ENCODE measurements around the gene MRPL48. TPM values are rescaled to one million over a fixed set of nuclear protein-coding genes. Genes with fewer than 3 reads are reported as not detected.
A peak's percentile ranks its signal among the peaks of the same experiment; 100 is the strongest.
"Not testable (repeated sequence)": the region's sequence is repeated elsewhere in the genome, so short reads cannot be mapped to it uniquely, and the experiment has no call there.

Gene MRPL48
- total RNA-seq, 1 experiment from 2014 or later, result 83.4 TPM

- peak; percentile 99 for DNase-seq (ENCODE audit: low spot score)
Observed at GRCh38 chr11:73779084-73779902, 8.4 kb upstream of the MRPL48 start.

DNA sequence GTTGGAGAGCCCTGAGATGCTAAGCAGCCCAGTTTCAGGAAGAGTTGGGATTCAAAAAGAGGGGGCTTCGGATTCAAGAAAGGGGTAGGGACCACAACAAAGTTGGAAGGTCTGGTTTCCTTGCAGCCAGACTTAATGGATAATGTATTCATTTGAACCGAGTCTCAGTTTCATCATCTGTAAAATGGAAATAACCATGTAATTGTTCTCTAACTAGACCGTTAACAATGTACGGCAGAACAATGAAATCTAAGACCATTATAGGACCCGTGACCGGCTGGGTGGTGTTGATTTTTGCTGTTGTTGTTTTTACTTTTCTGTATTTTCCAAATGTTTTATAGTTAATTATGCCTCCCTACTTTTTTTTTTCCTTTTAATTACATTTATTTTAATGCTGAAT, 6.4 kb upstream of the MRPL48 start:
- no peak for DNase-seq (ENCODE audit: low spot score)

GRCh38 chr11:73783483-73784020, 4.1 kb upstream of the MRPL48 start:
- DNase-seq (ENCODE audit: low spot score), result no peak

DNA sequence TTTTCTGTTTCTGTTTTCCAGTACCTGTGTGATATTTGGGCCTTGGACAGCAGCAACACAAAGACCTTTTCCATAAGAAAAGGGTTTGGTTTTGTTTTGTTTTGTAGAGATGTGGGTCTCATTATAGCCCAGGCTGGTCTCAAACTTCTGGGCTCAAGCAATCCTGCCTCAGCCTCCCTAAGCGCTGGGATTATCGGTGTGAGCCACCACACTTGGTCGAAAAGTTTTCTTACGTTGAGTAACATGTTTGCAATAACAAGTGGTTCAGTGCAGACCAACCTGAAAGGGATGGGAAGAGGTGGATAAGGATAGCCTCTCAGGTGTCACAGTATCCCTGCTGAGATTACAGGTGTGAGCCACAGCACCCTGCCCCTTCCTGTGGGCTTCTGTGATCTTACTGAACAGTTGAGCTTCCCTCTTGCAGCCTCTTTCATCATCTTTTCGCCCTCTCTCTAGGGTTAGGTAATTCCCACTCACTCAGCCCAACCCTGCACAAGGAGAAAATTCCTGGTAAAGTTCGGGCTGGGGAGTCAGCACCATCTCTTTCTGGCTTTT, 3.5 kb upstream of the MRPL48 start:
- DNase-seq (ENCODE audit: low spot score), result no peak

DNA sequence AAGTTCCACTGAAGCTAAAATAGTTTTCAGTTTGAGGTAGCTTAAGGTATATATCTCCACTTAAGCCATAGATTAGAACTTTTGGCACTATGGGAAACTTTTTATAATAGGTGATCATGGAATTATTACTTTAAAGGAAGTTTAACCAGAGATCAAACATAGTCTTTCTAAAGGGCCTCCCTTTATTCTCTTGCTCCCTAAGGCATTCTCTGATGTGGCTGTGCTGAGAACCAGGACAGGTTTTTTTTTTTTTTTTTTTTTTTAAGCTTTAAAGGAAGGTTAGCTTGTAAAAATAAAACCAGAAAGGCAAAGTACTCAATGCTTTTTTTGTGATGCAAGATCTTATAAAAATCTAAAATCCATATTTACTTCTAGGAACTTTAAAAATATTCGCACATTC, 2.9 kb upstream of the MRPL48 start:
- DNase-seq (ENCODE audit: low spot score), result no peak

DNA sequence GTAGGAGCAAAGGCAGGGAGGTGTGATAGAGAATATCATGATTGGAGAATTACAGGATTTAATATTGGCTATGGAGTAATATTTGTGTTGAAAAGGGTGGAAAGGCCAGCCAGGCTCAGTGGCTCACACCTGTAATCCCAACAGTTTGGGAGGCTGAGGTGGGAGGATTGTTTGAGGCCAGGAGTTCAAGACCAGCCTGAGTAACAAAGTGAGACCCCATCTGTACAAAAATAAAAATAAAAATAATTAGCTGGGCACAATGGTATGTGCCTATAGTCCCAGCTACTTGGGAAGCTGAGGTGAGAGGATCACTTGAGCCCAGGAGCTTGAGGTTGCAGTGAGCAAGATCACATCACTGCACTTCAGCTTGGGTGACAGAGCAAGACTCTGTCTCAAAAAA, 2.2 kb upstream of the MRPL48 start:
- DNase-seq (ENCODE audit: low spot score), result not testable (repeated sequence)

DNA sequence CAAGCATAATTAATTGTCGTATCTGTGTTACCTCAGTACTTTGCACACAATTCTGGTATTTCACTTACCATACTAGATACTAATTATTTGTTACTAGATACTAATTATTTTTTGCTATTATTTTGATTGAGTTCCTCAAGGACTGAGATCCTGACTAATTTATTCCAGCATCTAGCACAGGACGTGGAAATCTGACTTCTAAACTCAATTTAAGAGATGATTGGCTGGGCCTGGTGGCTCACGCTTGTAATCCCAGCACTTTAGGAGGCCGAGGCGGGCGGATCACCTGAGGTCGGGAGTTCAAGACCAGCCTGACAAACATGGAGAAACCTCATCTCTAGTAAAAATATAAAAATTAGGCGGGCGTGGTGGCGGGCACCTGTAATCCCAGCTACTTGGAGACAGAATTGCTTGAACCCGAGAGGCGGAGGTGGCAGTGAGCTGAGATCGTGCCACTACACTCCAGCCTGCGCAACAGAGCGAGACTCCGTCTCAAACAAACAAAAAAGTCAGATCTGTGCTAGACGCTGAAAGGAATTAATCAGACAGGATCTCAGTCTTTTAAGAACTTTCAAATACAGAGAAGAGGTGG, 527 bp upstream of the MRPL48 start:
- no peak for DNase-seq (ENCODE audit: low spot score)

DNA sequence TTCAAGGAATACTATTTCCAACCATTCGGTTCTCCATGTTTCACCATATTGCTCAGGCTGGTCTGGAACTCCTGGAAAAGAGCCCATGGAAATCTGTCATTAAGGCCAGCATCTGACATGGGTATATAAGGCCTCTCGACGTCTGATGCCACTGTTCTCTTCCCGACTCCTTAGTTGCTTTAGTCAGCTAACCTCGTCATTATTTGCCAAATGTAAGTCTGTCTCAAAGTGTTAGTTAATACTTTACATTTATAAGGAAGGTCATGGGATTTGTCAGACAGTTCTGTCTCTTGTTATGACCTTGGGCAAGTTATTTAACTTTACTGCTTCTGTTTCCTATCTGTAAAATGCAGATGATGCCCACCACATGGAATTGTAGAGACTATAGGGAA, 1.6 kb downstream of the MRPL48 start:
- no peak for DNase-seq (ENCODE audit: low spot score)

GRCh38 chr11:73792584-73792983, 4.9 kb downstream of the MRPL48 start:
- no peak for DNase-seq (ENCODE audit: low spot score)

DNA sequence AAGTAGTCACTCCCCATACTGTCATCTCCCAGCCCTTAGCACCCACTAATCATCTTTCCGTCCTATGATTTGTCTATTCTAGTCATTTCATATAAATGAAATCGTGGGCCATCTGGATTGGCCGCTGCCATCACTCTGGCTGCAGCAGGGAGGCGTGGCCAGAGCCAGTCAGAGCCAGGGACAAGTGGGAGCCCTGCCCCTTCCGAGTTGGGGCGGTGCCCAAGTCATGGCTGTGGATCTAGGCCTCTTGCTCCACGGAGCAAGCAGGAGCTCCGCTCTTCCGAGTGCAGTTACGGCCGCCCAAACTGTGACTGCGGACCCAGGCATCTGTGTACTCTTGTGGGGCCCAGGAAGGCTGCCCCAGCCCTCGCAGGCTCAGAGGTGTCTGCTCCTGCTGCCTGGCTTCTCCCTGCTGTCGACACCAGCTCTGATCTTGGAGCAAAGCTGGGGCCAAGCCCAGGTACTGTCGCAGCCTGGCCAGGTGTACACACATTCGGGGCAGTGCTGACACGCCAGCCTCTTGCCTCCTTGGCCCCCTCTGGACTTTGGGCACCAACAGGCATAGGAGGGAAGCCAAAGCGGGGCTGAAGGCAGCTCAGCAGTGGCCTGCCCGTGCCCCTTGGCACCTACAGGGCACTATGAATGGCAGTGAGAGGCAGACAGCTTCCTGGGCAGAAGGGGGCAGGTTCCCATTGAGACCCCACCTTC, 8.4 kb downstream of the MRPL48 start:
- no peak for DNase-seq (ENCODE audit: low spot score)

DNA sequence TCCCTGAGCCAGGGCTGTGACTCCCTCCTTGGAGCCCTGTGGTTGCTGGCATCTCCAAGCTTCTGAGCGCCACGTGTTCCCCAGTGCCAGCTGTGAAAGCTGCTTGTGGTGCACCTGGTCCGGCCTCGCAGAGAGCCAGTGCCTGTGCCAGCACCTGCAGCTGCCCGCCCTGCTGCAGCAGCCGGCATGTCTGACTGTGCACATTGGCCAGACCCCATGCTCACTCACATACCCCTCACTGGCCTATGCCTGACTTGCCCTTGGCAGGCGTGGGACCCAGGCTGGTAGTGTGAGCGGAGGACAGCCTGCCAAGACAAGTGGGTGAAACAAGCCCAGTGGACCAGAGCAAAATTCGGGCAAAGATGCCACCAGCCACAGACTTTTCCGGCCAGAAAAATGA, 9.8 kb downstream of the MRPL48 start:
- no peak for DNase-seq (ENCODE audit: low spot score)

DNA sequence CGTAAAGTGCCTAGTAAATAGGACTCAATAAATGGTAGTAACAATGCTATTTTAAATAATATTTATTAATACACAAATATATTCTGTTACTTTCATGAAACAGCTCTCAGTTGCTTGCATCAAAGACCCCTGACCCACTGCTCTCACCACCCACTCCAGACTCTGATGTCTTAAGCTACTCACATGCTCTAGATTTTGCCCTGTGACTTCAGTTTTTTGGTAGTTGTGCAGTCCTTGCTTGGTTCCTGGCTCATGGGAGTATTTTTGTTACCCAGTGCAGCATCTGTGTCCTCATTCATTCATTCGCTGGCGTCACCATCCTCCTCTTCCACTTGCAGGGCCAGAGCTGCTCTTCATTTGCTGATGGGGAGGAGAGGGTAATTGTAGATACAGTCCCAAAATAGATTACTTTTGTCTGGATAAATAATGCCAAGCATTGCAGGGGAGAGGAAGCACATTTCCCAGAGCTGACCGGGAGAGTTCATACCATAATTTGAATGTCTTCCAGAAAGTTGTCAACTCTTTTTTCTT, 12.7 kb downstream of the MRPL48 start:
- no peak for DNase-seq (ENCODE audit: low spot score)

- no peak for DNase-seq (ENCODE audit: low spot score)
Observed at GRCh38 chr11:73801136-73801535, 13.5 kb downstream of the MRPL48 start.

DNA sequence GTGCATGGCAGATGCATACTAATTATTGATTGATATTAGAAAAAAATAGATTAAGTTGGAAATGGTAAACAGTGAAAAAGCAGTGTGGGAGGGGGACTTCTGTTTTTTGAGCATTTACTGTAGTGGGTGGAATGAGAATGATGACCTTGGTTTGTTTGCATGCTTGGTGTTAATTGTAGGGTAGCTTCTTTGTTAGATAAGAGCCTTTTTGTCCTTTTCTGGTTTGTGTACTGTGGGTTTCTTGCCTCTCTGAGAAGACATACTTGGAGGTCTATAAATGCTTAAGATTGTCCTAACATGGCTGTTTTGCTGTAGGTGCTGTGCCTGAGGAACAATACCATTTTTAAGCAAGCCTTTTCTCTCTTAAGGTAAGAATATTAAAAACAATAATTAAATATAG, 17.0 kb downstream of the MRPL48 start:
- DNase-seq (ENCODE audit: low spot score), result no peak

DNA sequence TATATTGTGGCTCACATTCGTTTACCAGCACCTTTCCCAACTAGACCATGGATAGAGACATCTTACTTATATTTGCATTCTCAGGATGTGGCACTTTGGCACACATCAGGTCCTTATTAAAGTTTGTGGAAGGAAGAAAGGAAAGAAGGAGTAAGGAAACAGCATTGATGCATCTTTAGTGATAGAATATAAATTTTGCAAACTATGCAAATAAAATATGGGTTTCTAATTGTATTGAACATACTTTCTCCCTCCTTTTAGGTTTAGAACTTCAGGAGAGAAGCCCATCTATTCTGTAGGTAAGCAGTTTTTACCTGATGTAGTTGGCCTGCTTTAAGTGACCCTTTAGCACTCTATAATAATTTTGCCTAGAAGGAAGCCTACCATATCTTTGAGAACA, 20.4 kb downstream of the MRPL48 start:
- no peak for DNase-seq (ENCODE audit: low spot score)

DNA sequence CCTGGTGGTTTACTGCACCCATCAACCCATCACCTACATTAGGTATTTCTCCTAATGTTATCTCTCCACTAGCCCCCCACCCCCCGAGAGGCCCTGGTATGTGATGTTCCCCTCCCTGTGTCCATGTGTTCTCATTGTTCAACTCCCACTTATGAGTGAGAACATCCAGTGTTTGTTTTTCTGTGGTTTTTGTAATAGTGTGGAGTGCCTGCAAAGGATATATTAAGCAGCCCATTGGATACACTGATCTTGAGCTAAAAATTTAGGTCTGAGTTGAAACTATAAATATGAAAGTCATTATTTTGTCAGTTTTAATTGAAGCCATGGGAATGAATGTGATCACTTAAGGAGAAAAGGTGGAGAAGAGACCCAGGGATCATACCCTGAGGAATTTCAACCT, 23.0 kb downstream of the MRPL48 start:
- DNase-seq (ENCODE audit: low spot score), result no peak

DNA sequence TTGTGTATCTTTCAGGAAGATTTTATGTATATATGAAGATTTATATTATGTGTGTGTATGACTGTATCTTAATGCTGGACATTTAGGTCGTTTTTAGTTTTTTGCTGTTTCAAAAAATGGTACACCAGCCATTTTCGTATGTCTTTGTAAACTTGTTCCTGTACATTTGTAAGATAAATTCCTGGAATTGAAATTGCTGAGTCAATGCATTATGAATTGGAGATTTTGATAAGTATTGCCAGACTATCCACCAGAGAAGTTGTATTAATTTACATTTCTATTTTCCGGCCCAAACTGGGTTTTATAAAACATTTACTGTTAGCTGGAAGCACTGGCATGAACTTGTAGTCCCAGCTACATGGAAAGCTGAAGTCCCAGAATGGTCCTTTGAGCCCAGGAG, 24.6 kb downstream of the MRPL48 start:
- no peak for DNase-seq (ENCODE audit: low spot score)

- no peak for DNase-seq (ENCODE audit: low spot score)
Observed at GRCh38 chr11:73814812-73815211, 27.1 kb downstream of the MRPL48 start.

DNA sequence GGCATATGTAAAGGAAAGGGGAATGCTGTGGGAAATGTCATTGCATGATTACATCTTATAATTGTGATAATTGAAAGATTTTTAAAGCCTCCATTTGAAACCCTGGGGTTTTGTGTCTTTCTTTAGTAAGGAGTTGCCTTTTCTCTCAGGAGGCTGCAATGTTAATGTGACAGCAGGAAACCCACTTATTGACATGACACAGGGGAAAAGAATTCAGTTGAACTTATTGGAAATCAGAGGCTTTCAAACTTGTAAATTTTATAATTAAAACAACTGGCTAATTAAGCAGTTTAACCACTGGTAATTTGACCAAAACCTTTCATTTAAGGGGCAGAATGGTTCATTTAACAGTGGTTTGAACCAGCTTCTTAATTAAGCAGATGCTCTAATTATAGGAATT, 31.2 kb downstream of the MRPL48 start:
- DNase-seq (ENCODE audit: low spot score), result no peak

DNA sequence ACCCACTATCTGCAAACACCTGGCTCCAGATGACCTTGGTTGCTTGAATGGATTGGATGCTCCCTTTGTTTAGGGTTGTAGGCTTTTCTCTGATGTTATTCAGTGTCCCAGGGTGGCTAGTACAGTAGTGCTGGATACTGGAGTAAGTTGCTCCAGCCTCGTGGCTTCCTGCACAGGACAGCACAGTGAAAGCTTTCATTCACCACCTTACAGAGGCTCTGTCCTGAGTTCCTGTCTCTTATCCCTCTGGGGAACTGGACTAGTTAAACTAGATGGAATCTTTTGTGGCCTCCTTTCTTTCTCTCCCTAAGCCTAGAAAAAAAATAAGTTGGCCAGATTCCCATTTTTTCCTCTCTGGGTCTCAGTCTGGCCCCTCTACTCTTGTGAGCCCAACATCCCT, 42.6 kb downstream of the MRPL48 start:
- no peak for DNase-seq (ENCODE audit: low spot score)

DNA sequence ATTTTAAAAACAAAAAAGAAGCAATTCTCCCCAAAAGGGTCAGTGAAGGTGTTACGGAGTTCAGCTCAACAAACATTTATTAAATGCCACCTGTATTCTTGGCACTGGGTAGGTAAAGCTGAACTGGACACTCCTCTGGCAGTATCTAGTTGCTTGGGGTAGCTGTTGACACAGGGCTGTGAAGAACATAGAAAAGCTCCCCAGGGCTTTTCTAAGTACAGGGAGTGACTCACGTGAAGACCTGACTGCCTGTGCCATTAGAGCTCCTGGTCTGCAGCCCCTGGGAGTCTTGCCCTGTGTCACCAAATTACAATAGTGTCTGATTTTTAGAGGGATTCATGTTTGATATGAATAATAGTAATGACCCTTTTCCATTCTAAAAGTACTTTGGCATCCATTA, 45.4 kb downstream of the MRPL48 start:
- no peak for DNase-seq (ENCODE audit: low spot score)
